ENCODE measurements around the gene ACADVL.
"Not testable (repeated sequence)": the region's sequence is repeated elsewhere in the genome, so short reads cannot be mapped to it uniquely, and the experiment has no call there.

DNA sequence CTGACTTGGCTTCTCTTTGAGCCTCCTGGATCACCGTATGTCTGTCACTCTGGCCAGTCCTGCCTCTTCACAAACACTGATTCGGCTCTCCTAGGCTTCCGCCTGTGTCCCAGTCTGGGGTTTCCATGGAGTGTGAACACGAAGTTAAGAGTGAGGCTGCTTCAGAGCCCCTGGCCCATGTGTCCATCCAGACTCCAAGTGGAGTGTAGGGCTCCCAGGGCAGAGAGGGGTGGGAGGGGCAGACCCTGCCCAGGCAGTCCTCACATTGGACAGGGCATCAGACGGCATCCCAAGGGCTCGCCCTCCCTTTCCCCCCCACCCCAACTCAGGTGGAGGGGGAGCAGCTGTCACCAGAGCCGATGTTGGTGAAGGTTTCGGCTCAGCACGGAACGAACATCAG, 24.1 kb downstream of the ACADVL start:
- not testable (repeated sequence) for TF ChIP-seq POLR2AphosphoS5 (IDR thresholded peaks at IDR 0.05; ENCODE audit: borderline replicate concordance, low read depth, low read length); EZH2 (IDR thresholded peaks at IDR 0.05)
